Panc1 (cell line): ENCODE measurements around the gene C4orf50. TPM values are rescaled to one million over a fixed set of nuclear protein-coding genes. Genes with fewer than 3 reads are reported as not detected.

Experiments
- ATAC-seq: fragments of 200-7000 bp; cut with Tn5 transposase; 2 replicates; pipeline ENCODE4 v1.9.1; 2020; ENCODE audit warnings: mild to moderate bottlenecking, moderate library complexity
- BruUV-seq: library from RNA; stranded (reverse); fragments of 400-500 nt; replicated peaks from 2 replicates; lab custom pipeline; 2021; lab: Mats Ljungman, UMichigan
- CTCF ChIA-PET: fragments of 300-600 bp; sonication (Branson Sonifier 250); formaldehyde crosslinking; loops from one replicate; lab custom pipeline; 2022; ENCODE audit warnings: antibody characterized with exemption; lab: Charles Lee
- POLR2A ChIA-PET: fragments of 300-600 bp; sonication (Branson Sonifier 250); formaldehyde crosslinking; loops from one replicate; lab custom pipeline; 2022; ENCODE audit warnings: antibody characterized with exemption; lab: Charles Lee
- DNase-seq: peaks from one replicate; pipeline ENCODE4 v3.0.0-alpha.2; 2010; ENCODE audit warnings: low read depth, low spot score
- H3K27ac ChIP-seq: 2 replicates; pipeline ENCODE4 v1.5.1; 2011; ENCODE audit warnings: mild to moderate bottlenecking, low read length, inconsistent platforms
- H3K27me3 ChIP-seq: fragments of 200-500 bp; sonication (Bioruptor generic); 2 replicates; pipeline ENCODE4 v1.6.0; 2014; ENCODE audit warnings: low read length, inconsistent platforms; ENCODE audit not compliant: control insufficient read depth, insufficient read depth
- H3K36me3 ChIP-seq: fragments of 200-500 bp; sonication (Bioruptor generic); 2 replicates; pipeline ENCODE4 v1.5.1; 2014; ENCODE audit warnings: inconsistent platforms, mild to moderate bottlenecking, low read length, moderate library complexity; ENCODE audit not compliant: control insufficient read depth, insufficient read depth
- H3K4me1 ChIP-seq: 2 replicates; pipeline ENCODE4 v1.5.1; 2011; ENCODE audit warnings: inconsistent platforms, mild to moderate bottlenecking, low read length, moderate library complexity; ENCODE audit not compliant: control insufficient read depth, insufficient read depth
- H3K4me3 ChIP-seq, 2 experiments: 2 replicates each; pipeline ENCODE4 v1.5.1; 2011 to 2012; ENCODE audit warnings: low read depth in 2 of 2, low read length in 2 of 2, mild to moderate bottlenecking in 2 of 2, inconsistent platforms in 1 of 2, moderate library complexity in 1 of 2
- H3K9me3 ChIP-seq: fragments of 200-500 bp; sonication (Bioruptor generic); 2 replicates; pipeline ENCODE4 v1.5.1; 2014; ENCODE audit warnings: low read depth, mild to moderate bottlenecking, inconsistent platforms, low read length, moderate library complexity; ENCODE audit not compliant: control insufficient read depth, insufficient read depth
- POLR2AphosphoS5 ChIP-seq: IDR thresholded peaks from 2 replicates; pipeline ENCODE4 v1.6.1; 2012; ENCODE audit warnings: mild to moderate bottlenecking, low read depth, low read length, moderate library complexity
- SIN3A ChIP-seq: IDR thresholded peaks from 2 replicates; pipeline ENCODE4 v1.6.1; 2012; ENCODE audit warnings: low read depth, mild to moderate bottlenecking, low read length, moderate library complexity, borderline replicate concordance; ENCODE audit not compliant: insufficient read depth
- TCF7L2 ChIP-seq: IDR thresholded peaks from 2 replicates; pipeline ENCODE4 v1.6.1; 2011; ENCODE audit warnings: mild to moderate bottlenecking, low read depth, low read length, inconsistent platforms
- in situ Hi-C: cut with HindIII; loops from 2 replicates; pipeline ENCODE4 v1.10.0; 2016; ENCODE audit warnings: low sequenced_read_pairs, low pct_unique_long_range_greater_than_20kb
- intact Hi-C: fragments of 100-400 bp; cut with micrococcal nuclease; formaldehyde crosslinking; loops from one replicate; pipeline ENCODE4 v1.10.0; 2022; ENCODE audit not compliant: unreplicated experiment
- total RNA-seq: library from RNA; stranded (reverse); gene quantifications from one replicate; pipeline ENCODE4 v1.2.1, GENCODE V29; 2021; ENCODE audit not compliant: unreplicated experiment
- TF ChIP-seq, protein P1 (sequence below), 2 experiments: IDR thresholded peaks; 2 replicates each; pipeline ENCODE4 v1.6.1; 2011 to 2012; ENCODE audit warnings: low read depth in 2 of 2, control low read depth in 1 of 2, low read length in 1 of 2, mild to moderate bottlenecking in 1 of 2, moderate library complexity in 1 of 2; ENCODE audit not compliant: insufficient read depth in 1 of 2
- TF ChIP-seq, protein P2 (sequence below): fragments of 450-650 bp; IDR thresholded peaks from 2 replicates; pipeline ENCODE4 v1.5.1; 2017; ENCODE audit warnings: mild to moderate bottlenecking

C4orf50 gene
- total RNA-seq, 1 experiment from 2014 or later, result under 0.01 TPM

DNA sequence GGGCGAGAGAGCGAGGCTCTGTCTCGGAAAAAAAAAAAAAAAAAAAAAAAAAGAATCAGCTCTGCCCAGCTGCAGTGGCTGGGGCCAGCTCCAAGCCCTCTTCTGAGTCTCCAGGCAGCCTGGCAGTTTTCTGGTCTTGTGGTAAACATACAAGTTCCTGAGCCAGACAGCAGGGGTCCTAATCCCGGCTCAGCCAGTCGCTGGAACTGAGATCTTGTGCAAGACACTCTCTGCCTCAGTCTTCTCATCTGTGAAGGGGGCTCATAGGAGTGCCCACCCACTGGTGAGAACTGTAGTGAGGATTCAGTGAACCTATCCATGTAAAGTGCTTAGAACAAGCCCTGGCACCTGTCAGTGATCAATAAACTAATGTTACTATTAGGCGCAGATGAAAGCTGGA, 41.8 kb downstream of the C4orf50 start:
- in situ Hi-C loops (no loop called here), intact Hi-C loops (loop anchor here (10.0 kb wide), 1 partner anchor 142 kb away; no protein-coding TSS in a partner anchor)
- Histone ChIP-seq H3K36me3 (no peaks in the 10 kb centered on the region), H3K9me3 (no peaks in the 10 kb centered on the region), H3K4me3 (no peak overlapping the region), H3K27ac (no peak overlapping the region), H3K4me1 (no peaks in the 10 kb centered on the region), H3K27me3 (peaks cover 12% of the 10 kb centered on the region; the same call in 1 of the 2 replicates)
- CTCF ChIA-PET, result interaction anchor here (0.6 to 0.7 kb wide), 2 partner anchors 98 to 114 kb away, joined by 5 to 7 read pairs; no protein-coding TSS in a partner anchor
- BruUV-seq, result no TSS peak
- ATAC-seq (no peak), DNase-seq (no peak)
- POLR2A ChIA-PET, result no interaction called here
- TF ChIP-seq SIN3A (no peak), TCF7L2 (no peak), POLR2AphosphoS5 (no peak)
- TF ChIP-seq, protein P1, sequence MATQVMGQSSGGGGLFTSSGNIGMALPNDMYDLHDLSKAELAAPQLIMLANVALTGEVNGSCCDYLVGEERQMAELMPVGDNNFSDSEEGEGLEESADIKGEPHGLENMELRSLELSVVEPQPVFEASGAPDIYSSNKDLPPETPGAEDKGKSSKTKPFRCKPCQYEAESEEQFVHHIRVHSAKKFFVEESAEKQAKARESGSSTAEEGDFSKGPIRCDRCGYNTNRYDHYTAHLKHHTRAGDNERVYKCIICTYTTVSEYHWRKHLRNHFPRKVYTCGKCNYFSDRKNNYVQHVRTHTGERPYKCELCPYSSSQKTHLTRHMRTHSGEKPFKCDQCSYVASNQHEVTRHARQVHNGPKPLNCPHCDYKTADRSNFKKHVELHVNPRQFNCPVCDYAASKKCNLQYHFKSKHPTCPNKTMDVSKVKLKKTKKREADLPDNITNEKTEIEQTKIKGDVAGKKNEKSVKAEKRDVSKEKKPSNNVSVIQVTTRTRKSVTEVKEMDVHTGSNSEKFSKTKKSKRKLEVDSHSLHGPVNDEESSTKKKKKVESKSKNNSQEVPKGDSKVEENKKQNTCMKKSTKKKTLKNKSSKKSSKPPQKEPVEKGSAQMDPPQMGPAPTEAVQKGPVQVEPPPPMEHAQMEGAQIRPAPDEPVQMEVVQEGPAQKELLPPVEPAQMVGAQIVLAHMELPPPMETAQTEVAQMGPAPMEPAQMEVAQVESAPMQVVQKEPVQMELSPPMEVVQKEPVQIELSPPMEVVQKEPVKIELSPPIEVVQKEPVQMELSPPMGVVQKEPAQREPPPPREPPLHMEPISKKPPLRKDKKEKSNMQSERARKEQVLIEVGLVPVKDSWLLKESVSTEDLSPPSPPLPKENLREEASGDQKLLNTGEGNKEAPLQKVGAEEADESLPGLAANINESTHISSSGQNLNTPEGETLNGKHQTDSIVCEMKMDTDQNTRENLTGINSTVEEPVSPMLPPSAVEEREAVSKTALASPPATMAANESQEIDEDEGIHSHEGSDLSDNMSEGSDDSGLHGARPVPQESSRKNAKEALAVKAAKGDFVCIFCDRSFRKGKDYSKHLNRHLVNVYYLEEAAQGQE (IDR thresholded peaks at IDR 0.05; ENCODE audit: insufficient read depth in 1 of 2, low read depth in 2 of 2, low read length in 1 of 2), result no peak
- TF ChIP-seq, protein P2, sequence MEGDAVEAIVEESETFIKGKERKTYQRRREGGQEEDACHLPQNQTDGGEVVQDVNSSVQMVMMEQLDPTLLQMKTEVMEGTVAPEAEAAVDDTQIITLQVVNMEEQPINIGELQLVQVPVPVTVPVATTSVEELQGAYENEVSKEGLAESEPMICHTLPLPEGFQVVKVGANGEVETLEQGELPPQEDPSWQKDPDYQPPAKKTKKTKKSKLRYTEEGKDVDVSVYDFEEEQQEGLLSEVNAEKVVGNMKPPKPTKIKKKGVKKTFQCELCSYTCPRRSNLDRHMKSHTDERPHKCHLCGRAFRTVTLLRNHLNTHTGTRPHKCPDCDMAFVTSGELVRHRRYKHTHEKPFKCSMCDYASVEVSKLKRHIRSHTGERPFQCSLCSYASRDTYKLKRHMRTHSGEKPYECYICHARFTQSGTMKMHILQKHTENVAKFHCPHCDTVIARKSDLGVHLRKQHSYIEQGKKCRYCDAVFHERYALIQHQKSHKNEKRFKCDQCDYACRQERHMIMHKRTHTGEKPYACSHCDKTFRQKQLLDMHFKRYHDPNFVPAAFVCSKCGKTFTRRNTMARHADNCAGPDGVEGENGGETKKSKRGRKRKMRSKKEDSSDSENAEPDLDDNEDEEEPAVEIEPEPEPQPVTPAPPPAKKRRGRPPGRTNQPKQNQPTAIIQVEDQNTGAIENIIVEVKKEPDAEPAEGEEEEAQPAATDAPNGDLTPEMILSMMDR, result no peak

DNA sequence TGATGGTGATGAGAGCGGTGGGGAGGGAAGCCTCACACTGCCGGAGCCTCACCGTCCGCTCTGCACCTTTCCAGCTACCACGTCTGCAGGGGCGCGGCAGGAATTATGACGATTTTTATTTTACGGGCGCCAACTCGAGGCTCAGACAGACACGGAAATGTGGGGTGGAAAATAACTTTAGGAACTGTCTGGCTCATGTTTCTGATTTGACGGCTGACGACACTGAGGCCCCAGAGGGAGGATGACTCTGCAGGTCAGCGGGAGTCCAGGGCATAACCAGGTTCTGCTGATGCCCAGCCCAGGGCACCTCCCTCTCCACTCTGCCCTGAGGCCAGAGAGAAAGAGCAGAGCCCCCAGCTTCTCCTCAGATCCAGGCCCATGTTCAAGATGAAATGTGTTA, 43.9 kb downstream of the C4orf50 start:
- POLR2A ChIA-PET, result no interaction called here
- TF ChIP-seq SIN3A, result no peak
- TF ChIP-seq TCF7L2, result no peak
- TF ChIP-seq POLR2AphosphoS5, result no peak
- TF ChIP-seq, protein P2, result no peak
- TF ChIP-seq, protein P1 (IDR thresholded peaks at IDR 0.05; ENCODE audit: insufficient read depth in 1 of 2, low read depth in 2 of 2, low read length in 1 of 2), result no peak
- no peak overlapping the region for H3K27ac ChIP-seq
- intact Hi-C loops, result loop anchor here (10.0 kb wide), 1 partner anchor 140 kb away; no protein-coding TSS in a partner anchor
- CTCF ChIA-PET, result no interaction called here
- no peaks in the 10 kb centered on the region for H3K36me3 ChIP-seq
- BruUV-seq, result no TSS peak
- in situ Hi-C loops, result no loop called here
- peaks cover 12% of the 10 kb centered on the region; the same call in 1 of the 2 replicates for H3K27me3 ChIP-seq
- ATAC-seq, result no peak
- DNase-seq, result no peak
- H3K4me3 ChIP-seq, result no peak overlapping the region
- no peaks in the 10 kb centered on the region for H3K4me1 ChIP-seq
- H3K9me3 ChIP-seq, result no peaks in the 10 kb centered on the region
